EH (cell line): ENCODE measurements around the gene HCLS1.
"Not testable (repeated sequence)": the region's sequence is repeated elsewhere in the genome, so short reads cannot be mapped to it uniquely, and the experiment has no call there.

Experiments
- DNase-seq: peaks from one replicate; pipeline ENCODE4 v3.0.0-alpha.2; 2015; ENCODE audit warnings: low read depth

HCLS1 gene

DNA sequence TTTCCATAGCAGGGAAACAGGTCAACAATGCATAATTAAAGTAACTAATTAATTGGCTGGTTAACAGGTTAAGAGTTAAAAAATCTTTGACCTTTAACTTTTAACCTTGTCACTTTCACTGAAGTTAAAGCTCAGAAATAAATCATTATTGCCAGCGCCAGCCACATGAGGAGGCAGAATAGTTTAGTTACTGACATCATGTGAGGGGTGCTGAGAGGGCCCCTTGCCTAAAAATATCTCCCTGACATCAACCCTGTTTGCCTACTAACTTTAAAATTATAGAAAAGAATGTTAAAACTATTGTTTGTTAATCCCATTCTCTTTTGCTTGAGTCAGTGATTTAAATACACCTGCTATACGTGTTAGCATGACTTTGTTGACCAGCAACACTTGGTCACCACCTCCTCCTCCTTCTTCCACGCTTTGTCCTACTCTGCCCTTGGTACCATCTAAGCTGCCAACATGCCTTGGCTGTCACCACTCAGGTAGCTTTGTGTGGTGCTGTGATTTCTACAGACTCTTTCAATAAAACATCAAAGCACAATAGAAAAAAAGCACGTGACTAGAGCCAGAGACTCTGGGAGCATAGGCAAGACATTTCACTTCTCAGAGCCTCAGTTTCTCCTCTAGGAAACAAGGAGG, 64.8 kb downstream of the HCLS1 start:
- no peak for DNase-seq

DNA sequence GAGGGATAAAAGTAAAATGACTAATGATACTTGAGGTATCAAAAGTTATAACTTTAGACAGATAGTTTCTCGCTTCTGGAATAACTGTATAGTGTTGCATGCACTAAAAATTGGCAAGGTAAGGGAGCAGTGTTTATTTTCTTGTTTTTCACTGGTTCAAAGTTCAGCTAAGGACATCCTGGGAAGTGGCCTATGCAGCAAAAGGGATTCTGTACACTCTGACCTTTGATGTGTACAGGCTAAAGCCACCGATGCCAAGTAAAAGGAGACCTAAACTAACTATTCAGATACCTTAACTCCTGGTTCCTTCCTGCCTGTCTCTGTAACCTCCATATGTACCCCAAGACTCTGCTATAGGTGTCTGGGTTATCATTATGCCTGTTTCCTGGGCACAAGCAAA, 65.9 kb downstream of the HCLS1 start:
- DNase-seq: no peak

DNA sequence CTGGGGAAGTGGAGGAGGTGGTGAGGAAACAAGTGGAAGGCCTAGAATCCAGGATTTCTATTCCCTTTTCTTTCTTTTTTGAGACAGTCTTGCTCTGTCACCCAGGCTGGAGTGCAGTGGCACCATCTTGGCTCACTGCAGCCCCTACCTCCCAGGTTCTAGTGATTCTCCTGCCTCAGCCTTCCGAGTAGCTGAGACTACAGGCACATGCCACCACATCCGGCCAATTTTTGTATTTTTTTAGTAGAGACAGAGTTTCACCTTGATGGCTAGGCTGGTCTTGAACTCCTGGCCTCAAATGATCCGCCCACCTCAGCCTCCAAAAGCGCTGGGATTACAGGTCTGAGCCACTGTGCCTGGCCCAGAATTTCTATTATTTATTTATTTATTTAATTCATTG, 66.9 kb downstream of the HCLS1 start:
- DNase-seq: not testable (repeated sequence)

DNA sequence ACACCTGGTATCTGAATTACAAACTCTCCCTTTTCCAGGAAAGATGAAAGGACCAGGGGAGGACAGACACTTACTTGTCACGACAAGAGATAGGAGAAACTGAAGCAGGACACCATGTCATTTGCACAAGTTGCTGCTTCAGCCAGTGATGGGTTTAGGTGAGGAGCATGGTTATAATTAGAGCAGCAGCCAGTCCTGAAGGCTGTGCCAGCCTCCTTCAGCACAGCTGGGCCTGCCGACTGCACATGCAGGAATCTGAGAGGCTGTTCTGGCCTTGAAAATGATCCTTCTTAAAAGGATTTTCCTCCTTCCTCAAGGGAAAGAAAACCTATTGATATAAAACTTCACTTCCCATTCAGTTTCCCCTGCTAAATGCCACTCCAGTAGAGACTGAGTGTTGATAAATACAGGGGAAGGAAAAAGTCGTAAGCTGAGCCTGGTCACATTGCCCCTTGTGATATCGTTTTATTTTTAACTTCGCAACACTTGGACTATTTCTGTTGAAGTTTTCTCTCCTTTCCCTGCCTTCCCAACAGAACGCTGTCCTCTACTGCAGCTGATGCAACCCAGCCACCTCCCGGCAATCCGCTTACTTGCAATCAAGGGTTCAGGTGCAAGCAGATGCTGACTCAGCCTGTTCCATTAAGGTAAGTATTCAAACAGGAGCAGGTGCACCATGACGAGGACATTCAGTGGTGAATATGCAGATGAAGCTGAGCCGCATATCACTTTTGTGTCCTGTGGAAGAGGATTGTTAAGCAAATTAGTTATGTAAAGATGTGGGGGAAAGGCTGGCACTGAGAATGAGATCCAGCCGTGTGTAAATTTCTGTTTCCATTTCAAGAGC, 67.6 kb downstream of the HCLS1 start, which contains the start of gene FBXO40:
TSS of gene FBXO40 (plus strand) at position 524 of the 847 bp plus-strand sequence. CDS start 27,197 bp downstream, outside the sequence.
- no peak for DNase-seq

DNA sequence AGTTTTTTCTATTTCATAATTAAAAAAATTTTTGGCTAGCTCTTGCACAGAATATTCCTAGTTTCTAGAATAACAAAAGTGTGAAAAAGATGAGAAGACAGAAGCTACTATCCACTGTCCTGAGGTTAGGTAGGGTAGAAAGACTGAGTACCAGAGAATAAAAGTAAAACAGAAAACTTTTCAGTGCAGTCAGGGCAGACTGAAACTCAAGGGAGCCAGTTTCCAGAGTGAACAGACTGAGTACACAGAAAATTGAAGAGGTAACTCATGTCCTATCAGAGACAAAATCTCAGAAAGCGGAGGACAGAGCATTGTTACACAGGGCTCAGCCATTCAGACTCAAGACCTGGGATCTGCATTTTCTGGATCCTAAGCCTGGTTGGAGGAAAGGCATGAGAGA, 76.3 kb downstream of the HCLS1 start:
- DNase-seq: no peak

DNA sequence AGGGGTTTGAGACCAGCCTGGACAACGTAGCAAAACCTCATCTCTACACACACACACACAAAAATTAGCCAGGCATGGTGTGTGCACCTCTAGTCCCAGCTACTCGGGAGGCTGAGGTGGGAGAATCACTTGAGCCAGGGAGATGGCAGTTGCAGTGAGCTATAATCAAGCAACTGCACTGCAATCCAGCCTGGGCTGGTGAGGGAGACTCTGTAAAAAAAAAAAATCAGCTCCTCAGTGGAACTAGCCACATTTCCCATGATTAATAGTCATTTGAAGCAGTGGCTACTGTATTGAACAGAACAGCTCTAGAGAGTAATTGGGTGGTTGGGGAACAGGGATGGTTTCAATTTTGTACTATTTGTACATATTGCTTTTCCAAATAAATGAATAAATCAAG, 79.0 kb downstream of the HCLS1 start:
- no peak for DNase-seq
